ENCODE data around the gene ORM2.

DNA sequence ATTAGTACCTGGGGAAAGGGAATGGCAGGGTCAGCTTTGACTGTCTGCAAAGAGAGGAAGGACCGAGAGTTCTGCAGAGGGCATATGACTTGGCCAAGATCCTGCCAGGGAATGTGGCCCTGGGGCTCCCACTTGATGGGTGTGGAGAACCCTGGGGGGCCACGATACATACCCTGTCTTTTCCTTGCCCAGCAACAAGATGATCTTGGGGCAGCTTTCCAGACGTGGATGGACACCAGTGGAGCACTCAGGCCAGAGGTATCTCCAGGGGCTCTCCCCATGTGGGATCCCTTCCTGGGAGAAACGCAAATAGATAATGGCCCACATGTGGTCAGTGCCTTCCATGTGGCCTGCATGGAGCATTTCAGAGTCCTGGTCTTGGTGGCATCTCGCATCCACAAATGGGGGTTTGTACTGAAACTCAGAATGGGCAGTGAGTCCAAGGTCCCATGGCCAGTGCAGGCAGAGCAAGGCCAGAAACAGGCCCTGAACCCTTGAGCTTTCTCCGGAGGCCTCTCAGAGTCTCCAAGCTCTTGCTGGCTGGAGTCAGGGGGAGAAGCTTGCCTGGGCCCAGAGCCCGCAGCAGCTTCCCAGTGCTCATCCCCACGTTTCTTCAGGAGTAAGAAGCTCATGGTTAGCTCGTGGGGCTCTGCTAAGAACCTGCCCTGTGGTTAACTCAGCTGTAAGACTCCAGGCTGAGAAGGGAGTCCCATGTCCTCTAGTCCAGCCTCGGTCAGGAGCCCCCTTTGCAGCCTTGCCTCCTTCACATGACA, 25.1 kb upstream of the ORM2 start:
- TF ChIP-seq, protein P1, sequence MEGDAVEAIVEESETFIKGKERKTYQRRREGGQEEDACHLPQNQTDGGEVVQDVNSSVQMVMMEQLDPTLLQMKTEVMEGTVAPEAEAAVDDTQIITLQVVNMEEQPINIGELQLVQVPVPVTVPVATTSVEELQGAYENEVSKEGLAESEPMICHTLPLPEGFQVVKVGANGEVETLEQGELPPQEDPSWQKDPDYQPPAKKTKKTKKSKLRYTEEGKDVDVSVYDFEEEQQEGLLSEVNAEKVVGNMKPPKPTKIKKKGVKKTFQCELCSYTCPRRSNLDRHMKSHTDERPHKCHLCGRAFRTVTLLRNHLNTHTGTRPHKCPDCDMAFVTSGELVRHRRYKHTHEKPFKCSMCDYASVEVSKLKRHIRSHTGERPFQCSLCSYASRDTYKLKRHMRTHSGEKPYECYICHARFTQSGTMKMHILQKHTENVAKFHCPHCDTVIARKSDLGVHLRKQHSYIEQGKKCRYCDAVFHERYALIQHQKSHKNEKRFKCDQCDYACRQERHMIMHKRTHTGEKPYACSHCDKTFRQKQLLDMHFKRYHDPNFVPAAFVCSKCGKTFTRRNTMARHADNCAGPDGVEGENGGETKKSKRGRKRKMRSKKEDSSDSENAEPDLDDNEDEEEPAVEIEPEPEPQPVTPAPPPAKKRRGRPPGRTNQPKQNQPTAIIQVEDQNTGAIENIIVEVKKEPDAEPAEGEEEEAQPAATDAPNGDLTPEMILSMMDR (IDR thresholded peaks at IDR 0.05 in 2 of 3, conservative IDR thresholded peaks at IDR 0.05 in 1 of 3; ENCODE audit: borderline replicate concordance in 1 of 3, insufficient read depth in 1 of 3, low read depth in 2 of 3, low read length in 2 of 3): no peak
- TF ChIP-seq, protein P2, sequence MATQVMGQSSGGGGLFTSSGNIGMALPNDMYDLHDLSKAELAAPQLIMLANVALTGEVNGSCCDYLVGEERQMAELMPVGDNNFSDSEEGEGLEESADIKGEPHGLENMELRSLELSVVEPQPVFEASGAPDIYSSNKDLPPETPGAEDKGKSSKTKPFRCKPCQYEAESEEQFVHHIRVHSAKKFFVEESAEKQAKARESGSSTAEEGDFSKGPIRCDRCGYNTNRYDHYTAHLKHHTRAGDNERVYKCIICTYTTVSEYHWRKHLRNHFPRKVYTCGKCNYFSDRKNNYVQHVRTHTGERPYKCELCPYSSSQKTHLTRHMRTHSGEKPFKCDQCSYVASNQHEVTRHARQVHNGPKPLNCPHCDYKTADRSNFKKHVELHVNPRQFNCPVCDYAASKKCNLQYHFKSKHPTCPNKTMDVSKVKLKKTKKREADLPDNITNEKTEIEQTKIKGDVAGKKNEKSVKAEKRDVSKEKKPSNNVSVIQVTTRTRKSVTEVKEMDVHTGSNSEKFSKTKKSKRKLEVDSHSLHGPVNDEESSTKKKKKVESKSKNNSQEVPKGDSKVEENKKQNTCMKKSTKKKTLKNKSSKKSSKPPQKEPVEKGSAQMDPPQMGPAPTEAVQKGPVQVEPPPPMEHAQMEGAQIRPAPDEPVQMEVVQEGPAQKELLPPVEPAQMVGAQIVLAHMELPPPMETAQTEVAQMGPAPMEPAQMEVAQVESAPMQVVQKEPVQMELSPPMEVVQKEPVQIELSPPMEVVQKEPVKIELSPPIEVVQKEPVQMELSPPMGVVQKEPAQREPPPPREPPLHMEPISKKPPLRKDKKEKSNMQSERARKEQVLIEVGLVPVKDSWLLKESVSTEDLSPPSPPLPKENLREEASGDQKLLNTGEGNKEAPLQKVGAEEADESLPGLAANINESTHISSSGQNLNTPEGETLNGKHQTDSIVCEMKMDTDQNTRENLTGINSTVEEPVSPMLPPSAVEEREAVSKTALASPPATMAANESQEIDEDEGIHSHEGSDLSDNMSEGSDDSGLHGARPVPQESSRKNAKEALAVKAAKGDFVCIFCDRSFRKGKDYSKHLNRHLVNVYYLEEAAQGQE (IDR thresholded peaks at IDR 0.05; ENCODE audit: low read depth): no peak
- TF ChIP-seq POLR2A (IDR thresholded peaks at IDR 0.05; ENCODE audit: borderline replicate concordance, extremely low read depth, insufficient read depth, insufficient read length) (no peak), ZNF274 (IDR thresholded peaks at IDR 0.05; ENCODE audit: low read depth, low read length) (no peak)
- TF ChIP-seq, protein P3, sequence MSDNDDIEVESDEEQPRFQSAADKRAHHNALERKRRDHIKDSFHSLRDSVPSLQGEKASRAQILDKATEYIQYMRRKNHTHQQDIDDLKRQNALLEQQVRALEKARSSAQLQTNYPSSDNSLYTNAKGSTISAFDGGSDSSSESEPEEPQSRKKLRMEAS (IDR thresholded peaks at IDR 0.05): no peak
